GM12892 (cell line): ENCODE measurements around the gene MUS81. TPM values are rescaled to one million over a fixed set of nuclear protein-coding genes. Genes with fewer than 3 reads are reported as not detected.

Source experiments
- DNase-seq: peaks from one replicate; pipeline ENCODE4 v3.0.0; 2011; ENCODE audit not compliant: insufficient read length
- FAIRE-seq: peaks from 2 replicates; lab custom pipeline; 2011; peaks lifted over from hg19 to GRCh38; lab: Jason Lieb, UNC
- POLR2A ChIP-seq: IDR thresholded peaks from 2 replicates; pipeline ENCODE4 v1.6.1; 2011; ENCODE audit warnings: low read depth, low read length, control low read depth
- POLR2AphosphoS5 ChIP-seq: IDR thresholded peaks from 2 replicates; pipeline ENCODE4 v1.6.1; 2011; ENCODE audit warnings: low read depth, low read length, control low read depth
- TAF1 ChIP-seq: IDR thresholded peaks from 2 replicates; pipeline ENCODE4 v1.6.1; 2011; ENCODE audit warnings: low read depth, mild to moderate bottlenecking, control low read depth, low read length, borderline replicate concordance
- polyA plus RNA-seq: library from polyadenylated mRNA; unstranded; fragments of >200 nt; gene quantifications from one replicate; pipeline ENCODE4 v1.2.1, GENCODE V29; 2012; ENCODE audit warnings: missing spikeins, inconsistent platforms; ENCODE audit not compliant: missing spikeins

Gene MUS81
- polyA plus RNA-seq = 51.3 TPM

- DNase-seq (peak; percentile 95), FAIRE-seq (no peak)
- TF ChIP-seq TAF1 (peak; percentile 69; the same call in 1 of the 2 replicates), POLR2AphosphoS5 (peak; percentile 28; the same call in 1 of the 2 replicates), POLR2A (peak; percentile 69; the same call in 1 of the 2 replicates)
Observed at GRCh38 chr11:65860278-65861164, at the start of gene MUS81. Gene MUS81 (plus strand): TSS chr11:65860433. CDS start chr11:65860754, 321 bp downstream.

GRCh38 chr11:65811764-65812475 is 48.3 kb upstream of the MUS81 start:
- FAIRE-seq = peak; percentile 51

GRCh38 chr11:65814131-65814985 is 45.9 kb upstream of the MUS81 start:
- TF ChIP-seq TAF1 (no peak), POLR2A (no peak), POLR2AphosphoS5 (no peak)
- FAIRE-seq = no peak
- no peak for DNase-seq

More at GRCh38 chr11:65811764-65812475, 48.3 kb upstream of the MUS81 start:
- no peak for DNase-seq
- TF ChIP-seq TAF1 (no peak), POLR2AphosphoS5 (no peak), POLR2A (no peak)

GRCh38 chr11:65814986-65815565 is 45.2 kb upstream of the MUS81 start:
- DNase-seq (no peak), FAIRE-seq (no peak)
- TF ChIP-seq POLR2A (no peak), TAF1 (no peak), POLR2AphosphoS5 (no peak)

GRCh38 chr11:65816696-65817095 is 43.5 kb upstream of the MUS81 start:
- FAIRE-seq (no peak), DNase-seq (no peak)
- no peak for TF ChIP-seq POLR2AphosphoS5
- no peak for TF ChIP-seq POLR2A
- no peak for TF ChIP-seq TAF1

GRCh38 chr11:65817312-65817834 is 42.9 kb upstream of the MUS81 start:
- FAIRE-seq (peak; percentile 51), DNase-seq (no peak)
- TF ChIP-seq POLR2AphosphoS5 (no peak), TAF1 (no peak), POLR2A (no peak)

- FAIRE-seq (peak; percentile 96), DNase-seq (peak; percentile 93)
- TF ChIP-seq POLR2A (no peak), POLR2AphosphoS5 (no peak), TAF1 (no peak)
Observed at GRCh38 chr11:65817835-65818680, 42.2 kb upstream of the MUS81 start.

GRCh38 chr11:65821107-65821506 is 39.1 kb upstream of the MUS81 start:
- TF ChIP-seq POLR2AphosphoS5 (no peak), TAF1 (no peak), POLR2A (no peak)
- no peak for DNase-seq
- FAIRE-seq = no peak

- DNase-seq (no peak), FAIRE-seq (no peak)
- TF ChIP-seq POLR2AphosphoS5 (no peak), TAF1 (no peak), POLR2A (no peak)
Observed at GRCh38 chr11:65822776-65823528, 37.3 kb upstream of the MUS81 start.
